Hepatocyte (in vitro differentiated cells): ENCODE data around the gene SETBP1. TPM values are rescaled to one million over a fixed set of nuclear protein-coding genes. Genes with fewer than 3 reads are reported as not detected.

ENCODE experiments used
- DNase-seq: peaks from one replicate; pipeline ENCODE4 v3.0.0-alpha.2; 2016; ENCODE audit warnings: low spot score
- H2AFZ ChIP-seq: fragments of 200-600 bp; sonication (generic); 2 replicates; pipeline ENCODE4 v1.6.0; 2016; ENCODE audit warnings: antibody characterized with exemption, mild to moderate bottlenecking
- H3K27ac ChIP-seq: fragments of 200-600 bp; sonication (generic); 2 replicates; pipeline ENCODE4 v1.5.1; 2016; ENCODE audit warnings: mild to moderate bottlenecking
- H3K27me3 ChIP-seq: fragments of 200-600 bp; sonication (generic); 2 replicates; pipeline ENCODE4 v1.6.1; 2016
- H3K36me3 ChIP-seq: fragments of 200-600 bp; sonication (generic); replicated peaks from 2 replicates; pipeline ENCODE4 v1.5.1; 2016; ENCODE audit warnings: low read depth; ENCODE audit not compliant: insufficient read depth
- H3K4me1 ChIP-seq: fragments of 200-600 bp; sonication (generic); 2 replicates; pipeline ENCODE4 v1.5.1; 2016; ENCODE audit warnings: mild to moderate bottlenecking, moderate library complexity; ENCODE audit not compliant: insufficient read depth
- H3K4me2 ChIP-seq: fragments of 200-600 bp; sonication (generic); 2 replicates; pipeline ENCODE4 v1.6.0; 2016
- H3K4me3 ChIP-seq: fragments of 200-600 bp; sonication (generic); 2 replicates; pipeline ENCODE4 v1.5.1; 2016; ENCODE audit warnings: mild to moderate bottlenecking
- H3K79me2 ChIP-seq: fragments of 200-600 bp; sonication (generic); 2 replicates; pipeline ENCODE4 v1.6.0; 2017; ENCODE audit warnings: mild to moderate bottlenecking
- H3K9me2 ChIP-seq: fragments of 200-600 bp; sonication (generic); replicated peaks from 2 replicates; pipeline ENCODE4 v1.6.0; 2017; ENCODE audit warnings: mild to moderate bottlenecking; ENCODE audit not compliant: insufficient read depth
- H3K9me3 ChIP-seq: fragments of 200-600 bp; sonication (generic); 2 replicates; pipeline ENCODE4 v1.5.1; 2016; ENCODE audit warnings: low read depth, mild to moderate bottlenecking
- H4K20me1 ChIP-seq: fragments of 200-600 bp; sonication (generic); 2 replicates; pipeline ENCODE4 v1.6.0; 2016; ENCODE audit warnings: mild to moderate bottlenecking; ENCODE audit not compliant: insufficient read depth, poor library complexity, severe bottlenecking
- CTCF ChIP-seq: fragments of 200-600 bp; sonication (generic); IDR thresholded peaks from 2 replicates; pipeline ENCODE4 v1.5.1; 2016; ENCODE audit warnings: antibody characterized with exemption, mild to moderate bottlenecking; ENCODE audit not compliant: poor library complexity
- EZH2 ChIP-seq: fragments of 200-600 bp; sonication (generic); IDR thresholded peaks from 2 replicates; pipeline ENCODE4 v1.6.1; 2016; ENCODE audit warnings: antibody characterized with exemption, mild to moderate bottlenecking, borderline replicate concordance
- EZH2phosphoT487 ChIP-seq: fragments of 200-600 bp; sonication (generic); IDR thresholded peaks from one replicate; pipeline ENCODE4 v1.6.1; 2018; ENCODE audit warnings: antibody characterized with exemption, mild to moderate bottlenecking, low read depth, moderate library complexity; ENCODE audit not compliant: unreplicated experiment, severe bottlenecking
- WGBS: methylation state at CpG from one replicate; pipeline ENCODE4 v1.1.6; 2016; ENCODE audit warnings: low lambda C conversion rate; ENCODE audit errors: missing lambda C conversion rate; 5-methylcytosine and 5-hydroxymethylcytosine counted together
- polyA plus RNA-seq: library from polyadenylated mRNA; unstranded; fragments of >200 nt; fragmentation: Nextera tagmentation; extraction: Ambion mirVana; gene quantifications from 2 replicates; pipeline ENCODE4 v1.2.1, GENCODE V29; 2016
- total RNA-seq: library from RNA; depleted of rRNA; stranded (reverse); fragments of >200 nt; gene quantifications from 2 replicates; pipeline ENCODE4 v1.2.3, GENCODE V29; 2014

The SETBP1 gene
- total and polyA plus RNA-seq, 2 experiments from 2014 or later: 10.3 to 21.1 TPM

DNA sequence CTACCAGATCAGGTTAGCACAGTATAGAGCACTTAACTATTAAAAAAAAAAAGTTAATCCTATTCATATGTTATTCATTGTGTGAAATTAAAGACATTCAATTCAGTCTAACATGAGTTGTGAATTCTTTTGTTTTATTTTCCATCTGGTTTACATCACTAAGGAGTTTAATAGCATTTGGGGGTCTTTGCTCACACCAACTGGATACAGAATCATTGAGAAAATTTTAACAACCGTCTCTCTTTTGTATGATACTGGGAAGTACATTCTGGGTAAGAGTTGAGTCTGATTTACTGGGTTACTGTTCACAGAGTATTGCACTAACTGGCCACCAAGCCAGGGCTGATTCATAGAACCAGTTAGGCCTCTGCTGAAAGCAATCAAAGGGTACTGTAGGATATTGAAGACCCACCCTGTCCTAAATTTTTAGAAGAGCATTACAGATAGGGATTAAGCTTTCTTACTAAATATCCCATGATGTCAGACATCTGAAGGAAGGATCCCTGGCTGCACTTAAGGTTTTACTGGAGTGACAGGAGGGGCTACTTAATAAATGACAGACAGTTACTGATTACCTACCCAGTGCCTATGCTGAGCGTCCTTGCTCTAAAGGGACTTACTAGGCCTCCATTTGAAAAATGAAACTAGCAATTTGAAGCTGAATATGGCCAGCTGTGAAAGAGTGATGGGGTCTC, 387.9 kb downstream of the SETBP1 start:
- Histone ChIP-seq H3K27ac (peak overlapping the region; percentile 68), H3K79me2 (no peaks in the 10 kb centered on the region), H3K9me2 (no peaks in the 10 kb centered on the region), H4K20me1 (no peaks in the 10 kb centered on the region), H3K4me3 (no peak overlapping the region), H3K27me3 (no peaks in the 10 kb centered on the region), H3K4me1 (peaks cover 10% of the 10 kb centered on the region), H3K36me3 (no peaks in the 10 kb centered on the region), H2AFZ (no peak overlapping the region), H3K9me3 (no peaks in the 10 kb centered on the region), H3K4me2 (no peak overlapping the region)
- DNase-seq: no peak
- TF ChIP-seq EZH2: no peak
- no peak for TF ChIP-seq EZH2phosphoT487
- no peak for TF ChIP-seq CTCF
- 43% methylated on average over 2 of the region's 2 CpGs for WGBS

DNA sequence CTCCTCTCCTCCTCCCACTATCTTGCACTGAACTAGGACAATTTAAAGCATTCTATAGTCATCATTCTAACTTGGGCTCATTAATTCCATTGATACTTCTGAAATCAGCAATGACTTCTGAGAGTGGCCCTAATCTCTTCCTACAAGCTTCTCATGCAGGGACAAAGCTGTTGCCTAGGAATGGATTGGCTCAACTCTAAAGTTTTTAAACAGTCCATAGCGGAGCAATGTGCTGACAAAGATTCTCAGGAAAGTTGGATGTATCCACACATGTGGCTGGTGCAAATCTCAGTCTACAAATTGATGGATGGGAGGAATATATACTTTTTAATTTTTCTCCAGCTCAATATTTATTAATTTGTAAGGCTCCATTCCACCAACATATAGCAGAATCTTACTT, 388.9 kb downstream of the SETBP1 start:
- Histone ChIP-seq H4K20me1 (no peaks in the 10 kb centered on the region), H3K4me3 (no peak overlapping the region), H3K4me1 (peaks cover 10% of the 10 kb centered on the region), H3K27me3 (no peaks in the 10 kb centered on the region), H3K9me2 (no peaks in the 10 kb centered on the region), H2AFZ (no peak overlapping the region), H3K79me2 (no peaks in the 10 kb centered on the region), H3K9me3 (no peaks in the 10 kb centered on the region), H3K4me2 (no peak overlapping the region), H3K27ac (peak overlapping the region; percentile 68), H3K36me3 (no peaks in the 10 kb centered on the region)
- 100% methylated on average over 1 of the region's 1 CpG for WGBS
- TF ChIP-seq EZH2 (no peak), EZH2phosphoT487 (no peak), CTCF (no peak)
- DNase-seq: no peak

GRCh38 chr18:45071956-45072355, 391.3 kb downstream of the SETBP1 start:
- H3K27ac ChIP-seq: no peak overlapping the region
- H3K79me2 ChIP-seq: no peaks in the 10 kb centered on the region
- no peaks in the 10 kb centered on the region for H3K27me3 ChIP-seq
- no peak for DNase-seq
- H3K36me3 ChIP-seq: no peaks in the 10 kb centered on the region
- no peak overlapping the region for H2AFZ ChIP-seq
- H3K4me3 ChIP-seq: no peak overlapping the region
- H4K20me1 ChIP-seq: no peaks in the 10 kb centered on the region
- TF ChIP-seq CTCF (no peak), EZH2phosphoT487 (no peak), EZH2 (no peak)
- H3K4me1 ChIP-seq: peaks cover 10% of the 10 kb centered on the region
- no peaks in the 10 kb centered on the region for H3K9me2 ChIP-seq
- 85% methylated on average over 3 of the region's 3 CpGs for WGBS
- H3K9me3 ChIP-seq: no peaks in the 10 kb centered on the region
- H3K4me2 ChIP-seq: no peak overlapping the region
